Keratinocyte (primary cell): Measurements from ENCODE around the gene EPB41L2. TPM values are rescaled to one million over a fixed set of nuclear protein-coding genes. Genes with fewer than 3 reads are reported as not detected.
"Not testable (repeated sequence)": the region's sequence is repeated elsewhere in the genome, so short reads cannot be mapped to it uniquely, and the experiment has no call there.

Source experiments
- DNase-seq: peaks from one replicate; pipeline ENCODE4 v3.0.0-alpha.2; 2011; ENCODE audit warnings: low read depth, missing footprints, low spot score
- FAIRE-seq: peaks from 2 replicates; lab custom pipeline; 2011; peaks lifted over from hg19 to GRCh38; lab: Jason Lieb, UNC
- H2AFZ ChIP-seq: 2 replicates; pipeline ENCODE4 v1.6.0; 2012; ENCODE audit warnings: low read length, control low read depth, inconsistent platforms; ENCODE audit not compliant: control insufficient read depth
- H3K27ac ChIP-seq: 2 replicates; pipeline ENCODE4 v1.5.1; 2011; ENCODE audit warnings: low read length; ENCODE audit not compliant: control insufficient read depth, insufficient read depth
- H3K27me3 ChIP-seq: 3 replicates; pipeline ENCODE4 v1.6.0; 2011; ENCODE audit warnings: low read length; ENCODE audit not compliant: control insufficient read depth, insufficient read depth; ENCODE audit errors: extremely low read depth
- H3K36me3 ChIP-seq, 2 experiments: 2 replicates in 1 of 2; 3 replicates in 1 of 2; pipeline ENCODE4 v1.5.1; 2011; ENCODE audit warnings: low read length in 2 of 2, mild to moderate bottlenecking in 1 of 2; ENCODE audit not compliant: control insufficient read depth in 2 of 2, insufficient read depth in 2 of 2; ENCODE audit errors: extremely low read depth in 1 of 2
- H3K4me1 ChIP-seq: 3 replicates; pipeline ENCODE4 v1.5.1; 2011; ENCODE audit warnings: low read length; ENCODE audit not compliant: control insufficient read depth, insufficient read depth; ENCODE audit errors: extremely low read depth
- H3K4me2 ChIP-seq: 3 replicates; pipeline ENCODE4 v1.6.0; 2011; ENCODE audit warnings: low read depth, low read length; ENCODE audit not compliant: control insufficient read depth, insufficient read depth; ENCODE audit errors: extremely low read depth
- H3K4me3 ChIP-seq, 3 experiments: fragments of 200-600 bp in 1 of 3; sonication (generic) in 1 of 3; 2 replicates in 2 of 3; 3 replicates in 1 of 3; pipeline ENCODE4 v1.5.1; 2011 to 2016; ENCODE audit warnings: low read length in 3 of 3, mild to moderate bottlenecking in 3 of 3, control low read depth in 2 of 3, inconsistent platforms in 1 of 3, low read depth in 1 of 3, mixed read lengths in 1 of 3, mixed run types in 1 of 3, moderate library complexity in 1 of 3; ENCODE audit not compliant: control insufficient read depth in 2 of 3, insufficient read depth in 2 of 3; ENCODE audit errors: extremely low read depth in 1 of 3
- H3K79me2 ChIP-seq: 2 replicates; pipeline ENCODE4 v1.6.0; 2012; ENCODE audit warnings: low read length; ENCODE audit not compliant: control insufficient read depth, insufficient read depth
- H3K9ac ChIP-seq: 3 replicates; pipeline ENCODE4 v1.6.0; 2011; ENCODE audit warnings: low read length; ENCODE audit not compliant: control insufficient read depth, insufficient read depth; ENCODE audit errors: extremely low read depth
- H3K9me1 ChIP-seq: 3 replicates; pipeline ENCODE4 v1.6.0; 2011; ENCODE audit warnings: low read length; ENCODE audit not compliant: control insufficient read depth, insufficient read depth; ENCODE audit errors: extremely low read depth
- H3K9me3 ChIP-seq: 2 replicates; pipeline ENCODE4 v1.5.1; 2012; ENCODE audit warnings: low read depth, low read length; ENCODE audit not compliant: control insufficient read depth
- H4K20me1 ChIP-seq: 3 replicates; pipeline ENCODE4 v1.6.0; 2011; ENCODE audit warnings: low read length; ENCODE audit not compliant: control insufficient read depth, insufficient read depth; ENCODE audit errors: extremely low read depth
- CTCF ChIP-seq, 3 experiments: IDR thresholded peaks in 1 of 3; conservative IDR thresholded peaks in 1 of 3; optimal IDR thresholded peaks in 1 of 3; 2 replicates in 2 of 3; 3 replicates in 1 of 3; pipeline versions ENCODE3 to v1.5.1; 2011; ENCODE audit warnings: low read length in 3 of 3, mild to moderate bottlenecking in 3 of 3, moderate library complexity in 2 of 3, control low read depth in 1 of 3, inconsistent platforms in 1 of 3; ENCODE audit not compliant: insufficient read depth in 2 of 3; ENCODE audit errors: extremely low read depth in 1 of 3
- EZH2 ChIP-seq: IDR thresholded peaks from one replicate; pipeline ENCODE4 v1.6.1; 2012; ENCODE audit warnings: inconsistent platforms, mild to moderate bottlenecking, low read length, moderate library complexity
- dilution Hi-C: fragments of 300-500 bp; cut with MboI; formaldehyde crosslinking; loops from one replicate; pipeline ENCODE4 v1.7.0; 2020; ENCODE audit warnings: low sequenced_read_pairs; ENCODE audit not compliant: extremely low pct_ligation_motif_present
- polyA plus RNA-seq, 5 experiments: library from polyadenylated mRNA; depleted of rRNA in 3 of 5; stranded (reverse) in 3 of 5; stranded (forward) in 1 of 5; unstranded in 1 of 5; fragments of >200 nt; gene quantifications; 1 replicate in 1 of 5; 2 replicates in 3 of 5; 3 replicates in 1 of 5; pipeline versions ENCODE4 v1.2.1 to v1.2.3, GENCODE V29; 2011 to 2012; ENCODE audit warnings: missing spikeins in 2 of 5, low read depth in 1 of 5, low replicate concordance in 1 of 5

EPB41L2 gene
- polyA plus RNA-seq, 1 donor (not counting 4 experiments of a cell fraction or from before 2014, with no cell fraction given) = 22.0 TPM

GRCh38 chr6:131013495-131013894, 49.5 kb downstream of the EPB41L2 start:
- H3K27me3 ChIP-seq = no peaks in the 10 kb centered on the region
- H3K9ac ChIP-seq = no peak overlapping the region
- TF ChIP-seq EZH2 = no peak
- TF ChIP-seq CTCF (optimal IDR thresholded peaks at IDR 0.05 in 1 of 3, IDR thresholded peaks at IDR 0.05 in 1 of 3, conservative IDR thresholded peaks at IDR 0.05 in 1 of 3; ENCODE audit: extremely low read depth in 1 of 3, insufficient read depth in 2 of 3, low read length in 3 of 3) = no peak
- no peaks in the 10 kb centered on the region for H3K9me3 ChIP-seq
- H3K4me3 ChIP-seq = no peak overlapping the region
- H2AFZ ChIP-seq = no peak overlapping the region
- no peaks in the 10 kb centered on the region for H4K20me1 ChIP-seq
- peaks cover 3% of the 10 kb centered on the region for H3K79me2 ChIP-seq
- DNase-seq (no peak), FAIRE-seq (no peak)
- no peaks in the 10 kb centered on the region for H3K4me1 ChIP-seq
- no peak overlapping the region for H3K27ac ChIP-seq
- no peaks in the 10 kb centered on the region for H3K36me3 ChIP-seq
- dilution Hi-C loops = no loop called here
- no peaks in the 10 kb centered on the region for H3K9me1 ChIP-seq
- no peak overlapping the region for H3K4me2 ChIP-seq

GRCh38 chr6:131009790-131010189, 53.3 kb downstream of the EPB41L2 start:
- Histone ChIP-seq H3K27ac (no peak overlapping the region), H3K36me3 (no peaks in the 10 kb centered on the region), H3K9me3 (peaks cover 3% of the 10 kb centered on the region), H3K27me3 (no peaks in the 10 kb centered on the region), H4K20me1 (no peaks in the 10 kb centered on the region), H3K9ac (no peak overlapping the region), H3K4me3 (no peak overlapping the region), H3K79me2 (peaks cover 3% of the 10 kb centered on the region), H3K4me2 (no peak overlapping the region), H3K9me1 (no peaks in the 10 kb centered on the region), H3K4me1 (no peaks in the 10 kb centered on the region), H2AFZ (no peak overlapping the region)
- FAIRE-seq = no peak
- DNase-seq = no peak
- dilution Hi-C loops = no loop called here
- no peak for TF ChIP-seq CTCF (optimal IDR thresholded peaks at IDR 0.05 in 1 of 3, IDR thresholded peaks at IDR 0.05 in 1 of 3, conservative IDR thresholded peaks at IDR 0.05 in 1 of 3; ENCODE audit: extremely low read depth in 1 of 3, insufficient read depth in 2 of 3, low read length in 3 of 3)
- TF ChIP-seq EZH2 = no peak

- H3K4me1 ChIP-seq, dilution Hi-C loops, H3K9ac ChIP-seq, H3K36me3 ChIP-seq, H3K27ac ChIP-seq, H4K20me1 ChIP-seq, H3K9me1 ChIP-seq, H3K79me2 ChIP-seq, FAIRE-seq, H3K4me3 ChIP-seq, H3K27me3 ChIP-seq, H3K4me2 ChIP-seq, DNase-seq, H3K9me3 ChIP-seq, H2AFZ ChIP-seq: not testable (repeated sequence)
These were observed 54.1 kb downstream of the EPB41L2 start for GRCh38 chr6:131008965-131009364.

GRCh38 chr6:131007964-131008363, 55.1 kb downstream of the EPB41L2 start:
- dilution Hi-C loops, H3K79me2 ChIP-seq: not testable (repeated sequence)

More at GRCh38 chr6:131007964-131008363, 55.1 kb downstream of the EPB41L2 start:
- H2AFZ ChIP-seq, H3K36me3 ChIP-seq, DNase-seq, H3K27me3 ChIP-seq, FAIRE-seq, H3K27ac ChIP-seq, H3K4me3 ChIP-seq, H3K9ac ChIP-seq, H3K9me3 ChIP-seq, H4K20me1 ChIP-seq, H3K9me1 ChIP-seq, H3K4me2 ChIP-seq, H3K4me1 ChIP-seq: not testable (repeated sequence)
